Smooth muscle cell (in vitro differentiated cells): ENCODE results near the gene RACGAP1. TPM values are rescaled to one million over a fixed set of nuclear protein-coding genes. Genes with fewer than 3 reads are reported as not detected.
"Not testable (repeated sequence)": the region's sequence is repeated elsewhere in the genome, so short reads cannot be mapped to it uniquely, and the experiment has no call there.

Source experiments
- DNase-seq: peaks from one replicate; lab custom pipeline; 2025; ENCODE audit not compliant: unreplicated experiment; lab: John Stamatoyannopoulos, UW
- H2AFZ ChIP-seq: fragments of 200-600 bp; sonication (generic); 2 replicates; pipeline ENCODE4 v1.6.0; 2016; ENCODE audit warnings: antibody characterized with exemption, low read depth, mild to moderate bottlenecking
- H3F3A ChIP-seq: fragments of 200-600 bp; sonication (generic); 2 replicates; pipeline ENCODE4 v1.6.0; 2017; ENCODE audit warnings: antibody characterized with exemption, low read depth
- H3K27ac ChIP-seq: fragments of 200-600 bp; sonication (generic); 2 replicates; pipeline ENCODE4 v1.5.1; 2016; ENCODE audit warnings: low read depth, mild to moderate bottlenecking
- H3K27me3 ChIP-seq: fragments of 200-600 bp; sonication (generic); 2 replicates; pipeline ENCODE4 v1.6.1; 2016; ENCODE audit warnings: low read depth, mild to moderate bottlenecking
- H3K36me3 ChIP-seq: fragments of 200-600 bp; sonication (generic); 2 replicates; pipeline ENCODE4 v1.5.1; 2016; ENCODE audit warnings: low read depth
- H3K4me1 ChIP-seq: fragments of 200-600 bp; sonication (generic); 2 replicates; pipeline ENCODE4 v1.5.1; 2016; ENCODE audit warnings: low read depth
- H3K4me2 ChIP-seq: fragments of 200-600 bp; sonication (generic); 2 replicates; pipeline ENCODE4 v1.6.0; 2016; ENCODE audit warnings: mild to moderate bottlenecking
- H3K4me3 ChIP-seq: fragments of 200-600 bp; sonication (generic); 2 replicates; pipeline ENCODE4 v1.5.1; 2016; ENCODE audit warnings: mild to moderate bottlenecking
- H3K79me2 ChIP-seq: fragments of 200-600 bp; sonication (generic); 2 replicates; pipeline ENCODE4 v1.6.0; 2016; ENCODE audit warnings: low read depth, mild to moderate bottlenecking
- H3K9ac ChIP-seq: fragments of 200-600 bp; sonication (generic); 2 replicates; pipeline ENCODE4 v1.6.0; 2016; ENCODE audit warnings: low read depth
- H3K9me3 ChIP-seq: fragments of 200-600 bp; sonication (generic); replicated peaks from 2 replicates; pipeline ENCODE4 v1.5.1; 2016; ENCODE audit warnings: low read depth
- H4K20me1 ChIP-seq: fragments of 200-600 bp; sonication (generic); 2 replicates; pipeline ENCODE4 v1.6.0; 2016; ENCODE audit warnings: low read depth
- CTCF ChIP-seq: fragments of 200-600 bp; sonication (generic); IDR thresholded peaks from 2 replicates; pipeline ENCODE4 v1.5.1; 2017; ENCODE audit warnings: borderline replicate concordance, mild to moderate bottlenecking, antibody characterized with exemption; ENCODE audit not compliant: insufficient read depth, poor library complexity, severe bottlenecking
- WGBS: methylation state at CpG from one replicate; pipeline ENCODE4 v1.1.7; 2016; ENCODE audit warnings: low lambda C conversion rate; 5-methylcytosine and 5-hydroxymethylcytosine counted together
- polyA plus RNA-seq: library from polyadenylated mRNA; unstranded; fragments of >200 nt; fragmentation: Nextera tagmentation; extraction: Ambion mirVana; gene quantifications from 2 replicates; pipeline ENCODE4 v1.2.1, GENCODE V29; 2016
- total RNA-seq: library from RNA; depleted of rRNA; stranded (reverse); fragments of >200 nt; gene quantifications from 2 replicates; pipeline ENCODE4 v1.2.3, GENCODE V29; 2014

Gene RACGAP1
- total and polyA plus RNA-seq, 2 experiments from 2014 or later, result 13.7 to 52.3 TPM

- DNase-seq, result no peak
- H3K4me3 ChIP-seq, result peak overlapping the region; percentile 39
- no peak overlapping the region for H3K9ac ChIP-seq
Observed at GRCh38 chr12:50032854-50033581, 7.7 kb upstream of the RACGAP1 start.

GRCh38 chr12:50032515-50032853 is 7.2 kb upstream of the RACGAP1 start:
- no peak for DNase-seq
- Histone ChIP-seq H3K79me2 (no peaks in the 10 kb centered on the region), H3K27ac (no peak overlapping the region), H2AFZ (peak overlapping the region; percentile 79), H3K36me3 (no peaks in the 10 kb centered on the region), H3K9me3 (no peaks in the 10 kb centered on the region), H3F3A (no peaks in the 10 kb centered on the region), H3K27me3 (no peaks in the 10 kb centered on the region), H3K4me1 (no peaks in the 10 kb centered on the region), H4K20me1 (no peaks in the 10 kb centered on the region), H3K4me3 (peak overlapping the region; percentile 39), H3K4me2 (peak overlapping the region; percentile 79), H3K9ac (no peak overlapping the region)
- TF ChIP-seq CTCF, result no peak
- 31% methylated on average over 20 of the region's 21 CpGs for WGBS

More at GRCh38 chr12:50032854-50033581, 7.7 kb upstream of the RACGAP1 start:
- Histone ChIP-seq H3K27me3 (no peaks in the 10 kb centered on the region), H2AFZ (peak overlapping the region; percentile 79), H3K9me3 (no peaks in the 10 kb centered on the region), H3K4me1 (no peaks in the 10 kb centered on the region), H4K20me1 (no peaks in the 10 kb centered on the region), H3K4me2 (peak overlapping the region; percentile 79), H3K27ac (no peak overlapping the region), H3K79me2 (no peaks in the 10 kb centered on the region), H3K36me3 (no peaks in the 10 kb centered on the region), H3F3A (no peaks in the 10 kb centered on the region)
- no peak for TF ChIP-seq CTCF
- WGBS, result 14% methylated on average over 27 of the region's 37 CpGs

- not testable (repeated sequence) for H3K79me2 ChIP-seq, H3K27me3 ChIP-seq, DNase-seq, H3K4me3 ChIP-seq, H3K9ac ChIP-seq, H3F3A ChIP-seq, H3K27ac ChIP-seq, H3K4me2 ChIP-seq, H3K9me3 ChIP-seq, H4K20me1 ChIP-seq, H3K4me1 ChIP-seq, H2AFZ ChIP-seq, H3K36me3 ChIP-seq
- 92% methylated on average over 9 of the region's 9 CpGs for WGBS
Observed at GRCh38 chr12:50030449-50030848, 5.2 kb upstream of the RACGAP1 start.

GRCh38 chr12:50026691-50027090 is 1.4 kb upstream of the RACGAP1 start:
- no peak for TF ChIP-seq CTCF
- peaks cover 32% of the 10 kb centered on the region for H3K79me2 ChIP-seq
- H3K36me3 ChIP-seq, result no peaks in the 10 kb centered on the region
- no peaks in the 10 kb centered on the region for H3K27me3 ChIP-seq
- no peaks in the 10 kb centered on the region for H4K20me1 ChIP-seq
- no peaks in the 10 kb centered on the region for H3F3A ChIP-seq
- no peak overlapping the region for H3K27ac ChIP-seq
- no peak overlapping the region for H3K9ac ChIP-seq
- peaks cover 7% of the 10 kb centered on the region for H3K4me1 ChIP-seq
- H3K4me3 ChIP-seq, result no peak overlapping the region
- H3K4me2 ChIP-seq, result no peak overlapping the region
- no peaks in the 10 kb centered on the region for H3K9me3 ChIP-seq
- WGBS, result 99% methylated on average over 3 of the region's 3 CpGs
- no peak overlapping the region for H2AFZ ChIP-seq
- no peak for DNase-seq
